Gastroesophageal sphincter (tissue), 3 donors: ENCODE measurements around the gene SLC44A1.

Experiments used
- POLR2AphosphoS5 ChIP-seq: sonication (generic); formaldehyde crosslinking; IDR thresholded peaks from one replicate; pipeline ENCODE4 v1.6.1; 2017; ENCODE audit warnings: antibody characterized with exemption
- TF ChIP-seq, protein P1 (sequence below), 4 experiments: fragments of 200-600 bp in 2 of 4; fragments of 450-650 bp in 2 of 4; sonication (generic) in 1 of 4; IDR thresholded peaks; one replicate each; pipeline ENCODE4 v1.5.1; 2017 to 2019; ENCODE audit warnings: antibody characterized with exemption in 4 of 4, mild to moderate bottlenecking in 2 of 4, moderate library complexity in 2 of 4

DNA sequence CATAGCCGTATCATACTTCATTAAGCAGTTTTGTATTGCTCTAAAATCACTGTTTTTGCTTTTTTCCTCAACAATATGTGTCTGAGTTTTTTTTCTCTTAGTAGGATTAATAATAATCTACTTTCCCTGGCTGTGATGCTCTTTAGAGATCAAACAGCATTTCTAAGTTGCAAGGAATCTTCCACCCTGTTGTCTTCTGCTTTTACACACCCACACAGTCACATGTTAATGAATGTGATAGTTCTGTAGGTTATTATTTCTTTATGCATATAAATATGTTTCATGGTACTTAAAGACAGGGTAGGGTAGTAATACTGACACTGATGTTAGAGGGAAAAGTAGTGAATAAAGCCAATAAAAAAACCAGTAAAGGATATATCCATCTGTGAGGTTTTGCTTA is 29.3 kb downstream of the SLC44A1 start:
- TF ChIP-seq POLR2AphosphoS5: no peak
- TF ChIP-seq, protein P1, sequence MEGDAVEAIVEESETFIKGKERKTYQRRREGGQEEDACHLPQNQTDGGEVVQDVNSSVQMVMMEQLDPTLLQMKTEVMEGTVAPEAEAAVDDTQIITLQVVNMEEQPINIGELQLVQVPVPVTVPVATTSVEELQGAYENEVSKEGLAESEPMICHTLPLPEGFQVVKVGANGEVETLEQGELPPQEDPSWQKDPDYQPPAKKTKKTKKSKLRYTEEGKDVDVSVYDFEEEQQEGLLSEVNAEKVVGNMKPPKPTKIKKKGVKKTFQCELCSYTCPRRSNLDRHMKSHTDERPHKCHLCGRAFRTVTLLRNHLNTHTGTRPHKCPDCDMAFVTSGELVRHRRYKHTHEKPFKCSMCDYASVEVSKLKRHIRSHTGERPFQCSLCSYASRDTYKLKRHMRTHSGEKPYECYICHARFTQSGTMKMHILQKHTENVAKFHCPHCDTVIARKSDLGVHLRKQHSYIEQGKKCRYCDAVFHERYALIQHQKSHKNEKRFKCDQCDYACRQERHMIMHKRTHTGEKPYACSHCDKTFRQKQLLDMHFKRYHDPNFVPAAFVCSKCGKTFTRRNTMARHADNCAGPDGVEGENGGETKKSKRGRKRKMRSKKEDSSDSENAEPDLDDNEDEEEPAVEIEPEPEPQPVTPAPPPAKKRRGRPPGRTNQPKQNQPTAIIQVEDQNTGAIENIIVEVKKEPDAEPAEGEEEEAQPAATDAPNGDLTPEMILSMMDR (IDR thresholded peaks at IDR 0.05): no peak
